Heart left ventricle (tissue), 13 donors: ENCODE measurements around the gene JSRP1.

Experiments
- POLR2A ChIP-seq, 2 donors: fragments of 450-650 bp; IDR thresholded peaks; one replicate each; pipeline ENCODE4 v1.6.1; 2017; ENCODE audit warnings: antibody characterized with exemption in 2 of 2, mild to moderate bottlenecking in 2 of 2, moderate library complexity in 2 of 2
- TF ChIP-seq, protein P1 (sequence below), 12 donors: fragments of 200-600 bp; sonication (generic) in 4 of 12; IDR thresholded peaks; one replicate each; pipeline versions ENCODE4 v1.5.0 to v1.8.0; 2018 to 2022; ENCODE audit warnings: antibody characterized with exemption in 12 of 12, mild to moderate bottlenecking in 5 of 12
- donor health status: ischemic (EF 13 %, LVEDD 7.1; RV severe dilation, severe dysfunction).
- donor health status: DM: no; HTN: yes; CAD: no.
- donor health status: DM: no; HTN: no; CAD: no.
- donor health status: ischemic (EF 25% LVEDD 6.9; RV normal size, moderate dysfunction).
- donor health status: ischemic (EF 25% LVEDD 5.7; RV mildly dilated, moderate dysfunction).
- donor health status: ischemic (EF 35%, LVEDD 5.7; RV mildly dilated, moderate dysfunction).
- donor health status: nonischemic (EF 11% LVEDD 7.7; RV severe dilation, severe dysfunction).
- donor health status: DM: yes; HTN: yes; CAD: no.
- donor health status: PGD.
- donor health status: ischemic (EF 29% LVEDD 5.4; RV normal size, mild dysfunction).
- donor health status: nonischemic (EF 23%, LVEDD 6.1; RV moderate dilation, normal function).

- TF ChIP-seq, protein P1, sequence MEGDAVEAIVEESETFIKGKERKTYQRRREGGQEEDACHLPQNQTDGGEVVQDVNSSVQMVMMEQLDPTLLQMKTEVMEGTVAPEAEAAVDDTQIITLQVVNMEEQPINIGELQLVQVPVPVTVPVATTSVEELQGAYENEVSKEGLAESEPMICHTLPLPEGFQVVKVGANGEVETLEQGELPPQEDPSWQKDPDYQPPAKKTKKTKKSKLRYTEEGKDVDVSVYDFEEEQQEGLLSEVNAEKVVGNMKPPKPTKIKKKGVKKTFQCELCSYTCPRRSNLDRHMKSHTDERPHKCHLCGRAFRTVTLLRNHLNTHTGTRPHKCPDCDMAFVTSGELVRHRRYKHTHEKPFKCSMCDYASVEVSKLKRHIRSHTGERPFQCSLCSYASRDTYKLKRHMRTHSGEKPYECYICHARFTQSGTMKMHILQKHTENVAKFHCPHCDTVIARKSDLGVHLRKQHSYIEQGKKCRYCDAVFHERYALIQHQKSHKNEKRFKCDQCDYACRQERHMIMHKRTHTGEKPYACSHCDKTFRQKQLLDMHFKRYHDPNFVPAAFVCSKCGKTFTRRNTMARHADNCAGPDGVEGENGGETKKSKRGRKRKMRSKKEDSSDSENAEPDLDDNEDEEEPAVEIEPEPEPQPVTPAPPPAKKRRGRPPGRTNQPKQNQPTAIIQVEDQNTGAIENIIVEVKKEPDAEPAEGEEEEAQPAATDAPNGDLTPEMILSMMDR (IDR thresholded peaks at IDR 0.05): no peak
- no peak for TF ChIP-seq POLR2A (IDR thresholded peaks at IDR 0.05)
These were observed at the start of gene JSRP1 for GRCh38 chr19:2255982-2256685.
